Measurements from ENCODE around the gene HCLS1.

DNA sequence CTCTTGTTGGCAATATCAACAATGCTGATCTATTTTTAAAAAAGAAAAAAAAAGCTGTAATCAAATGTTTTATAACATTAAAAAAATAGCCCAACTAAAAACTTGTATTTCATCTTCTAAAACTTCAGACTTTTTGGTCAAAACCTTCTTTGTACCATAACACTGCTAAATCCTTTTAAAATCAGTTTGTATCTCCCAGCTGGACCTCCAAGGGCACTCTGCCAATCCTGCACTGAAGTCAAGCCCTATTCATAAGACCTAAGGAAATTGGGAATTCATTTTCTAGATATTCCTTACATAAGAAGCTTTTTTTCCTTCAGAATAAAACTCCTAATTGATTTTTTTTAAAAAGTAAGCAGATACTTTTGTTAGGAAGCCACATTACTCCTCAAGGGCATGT lies 38.2 kb upstream of the HCLS1 start:
- TF ChIP-seq, protein P1, sequence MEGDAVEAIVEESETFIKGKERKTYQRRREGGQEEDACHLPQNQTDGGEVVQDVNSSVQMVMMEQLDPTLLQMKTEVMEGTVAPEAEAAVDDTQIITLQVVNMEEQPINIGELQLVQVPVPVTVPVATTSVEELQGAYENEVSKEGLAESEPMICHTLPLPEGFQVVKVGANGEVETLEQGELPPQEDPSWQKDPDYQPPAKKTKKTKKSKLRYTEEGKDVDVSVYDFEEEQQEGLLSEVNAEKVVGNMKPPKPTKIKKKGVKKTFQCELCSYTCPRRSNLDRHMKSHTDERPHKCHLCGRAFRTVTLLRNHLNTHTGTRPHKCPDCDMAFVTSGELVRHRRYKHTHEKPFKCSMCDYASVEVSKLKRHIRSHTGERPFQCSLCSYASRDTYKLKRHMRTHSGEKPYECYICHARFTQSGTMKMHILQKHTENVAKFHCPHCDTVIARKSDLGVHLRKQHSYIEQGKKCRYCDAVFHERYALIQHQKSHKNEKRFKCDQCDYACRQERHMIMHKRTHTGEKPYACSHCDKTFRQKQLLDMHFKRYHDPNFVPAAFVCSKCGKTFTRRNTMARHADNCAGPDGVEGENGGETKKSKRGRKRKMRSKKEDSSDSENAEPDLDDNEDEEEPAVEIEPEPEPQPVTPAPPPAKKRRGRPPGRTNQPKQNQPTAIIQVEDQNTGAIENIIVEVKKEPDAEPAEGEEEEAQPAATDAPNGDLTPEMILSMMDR (IDR thresholded peaks at IDR 0.05; ENCODE audit: insufficient read depth, low read length, poor library complexity, severe bottlenecking): no peak
- TF ChIP-seq EZH2phosphoT487 (conservative IDR thresholded peaks at IDR 0.05; ENCODE audit: low read length): no peak

Data from SU-DHL-6 (cell line).